GM12891 (cell line): ENCODE results near the gene SMC5.

Experiments used
- POLR2A ChIP-seq: IDR thresholded peaks from 2 replicates; pipeline ENCODE4 v1.6.1; 2011; ENCODE audit warnings: low read depth, low read length, control low read depth
- POLR2AphosphoS5 ChIP-seq: IDR thresholded peaks from 2 replicates; pipeline ENCODE4 v1.6.1; 2011; ENCODE audit warnings: low read depth, low read length, control low read depth

- TF ChIP-seq POLR2AphosphoS5 (no peak), POLR2A (no peak)
Measured at GRCh38 chr9:70257991-70258691, 637 bp upstream of the SMC5 start.
